DOHH2 (cell line): ENCODE results near the gene ADAMTS3.

ENCODE experiments used
- H3F3A ChIP-seq: fragments of 200-600 bp; sonication (generic), shearing (Covaris generic); 2 replicates; pipeline ENCODE4 v1.6.0; 2016; ENCODE audit warnings: antibody characterized with exemption, mild to moderate bottlenecking; ENCODE audit not compliant: control insufficient read depth, insufficient read depth
- H3K27ac ChIP-seq: fragments of 200-600 bp; sonication (generic); 2 replicates; pipeline ENCODE4 v1.5.1; 2014; ENCODE audit warnings: low read depth, mild to moderate bottlenecking, low read length, moderate library complexity
- H3K27me3 ChIP-seq: fragments of 200-600 bp; sonication (generic); 2 replicates; pipeline ENCODE4 v1.6.1; 2014; ENCODE audit warnings: mild to moderate bottlenecking, low read length, mixed read lengths; ENCODE audit not compliant: control insufficient read depth
- H3K36me3 ChIP-seq: fragments of 200-600 bp; sonication (generic); 2 replicates; pipeline ENCODE4 v1.6.1; 2014; ENCODE audit warnings: mild to moderate bottlenecking, low read length, moderate library complexity, mixed read lengths; ENCODE audit not compliant: control insufficient read depth
- H3K4me1 ChIP-seq: fragments of 200-600 bp; sonication (generic); 2 replicates; pipeline ENCODE4 v1.6.1; 2014; ENCODE audit warnings: mild to moderate bottlenecking, low read length, mixed read lengths; ENCODE audit not compliant: control insufficient read depth
- H3K4me2 ChIP-seq: fragments of 200-600 bp; sonication (generic); 2 replicates; pipeline ENCODE4 v1.6.0; 2014; ENCODE audit warnings: mild to moderate bottlenecking, low read length, moderate library complexity
- H3K4me3 ChIP-seq: fragments of 200-600 bp; sonication (generic); 2 replicates; pipeline ENCODE4 v1.5.1; 2014; ENCODE audit warnings: mild to moderate bottlenecking, low read length, mixed read lengths
- H3K79me2 ChIP-seq: fragments of 200-600 bp; sonication (generic); 2 replicates; pipeline ENCODE4 v1.6.1; 2014; ENCODE audit warnings: mild to moderate bottlenecking, low read length, mixed read lengths; ENCODE audit not compliant: control insufficient read depth
- H3K9me2 ChIP-seq: fragments of 200-600 bp; sonication (generic); replicated peaks from 2 replicates; pipeline ENCODE4 v1.6.1; 2014; ENCODE audit warnings: mild to moderate bottlenecking, low read length, mixed read lengths; ENCODE audit not compliant: control insufficient read depth
- H3K9me3 ChIP-seq: fragments of 200-600 bp; sonication (generic); 2 replicates; pipeline ENCODE4 v1.6.1; 2014; ENCODE audit warnings: antibody characterized with exemption, low read length, mixed read lengths; ENCODE audit not compliant: control insufficient read depth, insufficient read depth
- H4K20me1 ChIP-seq: fragments of 200-600 bp; sonication (generic); 2 replicates; pipeline ENCODE4 v1.6.0; 2014; ENCODE audit warnings: low read depth, mild to moderate bottlenecking, antibody characterized with exemption, low read length, moderate library complexity; ENCODE audit not compliant: control insufficient read depth, insufficient read depth
- EZH2phosphoT487 ChIP-seq: fragments of 200-600 bp; sonication (generic); IDR thresholded peaks from 2 replicates; pipeline ENCODE4 v1.6.1; 2017; ENCODE audit warnings: borderline replicate concordance, mild to moderate bottlenecking, antibody characterized with exemption, low read length, moderate library complexity, mixed read lengths
- TF ChIP-seq, protein P1 (sequence below): fragments of 200-600 bp; sonication (generic); IDR thresholded peaks from one replicate; pipeline ENCODE4 v1.5.1; 2014; ENCODE audit warnings: antibody characterized with exemption, mild to moderate bottlenecking, low read depth, low read length; ENCODE audit not compliant: poor library complexity, severe bottlenecking

The ADAMTS3 gene

DNA sequence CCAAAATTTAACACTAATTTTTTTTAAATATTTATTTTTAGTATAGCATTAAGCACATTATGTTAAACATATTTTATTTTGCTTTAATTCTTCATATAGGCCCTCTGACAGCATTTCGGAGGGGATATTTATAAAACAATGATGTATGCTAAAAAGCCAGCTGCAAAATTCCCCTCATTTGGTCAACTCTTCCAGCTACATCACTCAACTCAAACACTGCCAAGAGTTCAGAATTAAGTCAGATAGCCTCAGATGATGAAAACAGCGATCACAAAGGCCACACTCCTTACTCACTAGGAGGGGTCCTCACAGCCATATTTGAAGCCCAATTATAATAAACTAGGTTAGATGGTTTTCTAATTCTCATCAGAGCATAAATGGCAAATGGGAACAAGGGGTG, 146.6 kb downstream of the ADAMTS3 start:
- Histone ChIP-seq H3K27me3 (no peaks in the 10 kb centered on the region), H3K9me2 (no peaks in the 10 kb centered on the region), H3F3A (no peaks in the 10 kb centered on the region), H4K20me1 (no peaks in the 10 kb centered on the region), H3K79me2 (no peaks in the 10 kb centered on the region), H3K27ac (no peak overlapping the region), H3K4me3 (no peak overlapping the region), H3K9me3 (no peaks in the 10 kb centered on the region), H3K36me3 (no peaks in the 10 kb centered on the region), H3K4me1 (no peaks in the 10 kb centered on the region), H3K4me2 (no peak overlapping the region)
- TF ChIP-seq, protein P1, sequence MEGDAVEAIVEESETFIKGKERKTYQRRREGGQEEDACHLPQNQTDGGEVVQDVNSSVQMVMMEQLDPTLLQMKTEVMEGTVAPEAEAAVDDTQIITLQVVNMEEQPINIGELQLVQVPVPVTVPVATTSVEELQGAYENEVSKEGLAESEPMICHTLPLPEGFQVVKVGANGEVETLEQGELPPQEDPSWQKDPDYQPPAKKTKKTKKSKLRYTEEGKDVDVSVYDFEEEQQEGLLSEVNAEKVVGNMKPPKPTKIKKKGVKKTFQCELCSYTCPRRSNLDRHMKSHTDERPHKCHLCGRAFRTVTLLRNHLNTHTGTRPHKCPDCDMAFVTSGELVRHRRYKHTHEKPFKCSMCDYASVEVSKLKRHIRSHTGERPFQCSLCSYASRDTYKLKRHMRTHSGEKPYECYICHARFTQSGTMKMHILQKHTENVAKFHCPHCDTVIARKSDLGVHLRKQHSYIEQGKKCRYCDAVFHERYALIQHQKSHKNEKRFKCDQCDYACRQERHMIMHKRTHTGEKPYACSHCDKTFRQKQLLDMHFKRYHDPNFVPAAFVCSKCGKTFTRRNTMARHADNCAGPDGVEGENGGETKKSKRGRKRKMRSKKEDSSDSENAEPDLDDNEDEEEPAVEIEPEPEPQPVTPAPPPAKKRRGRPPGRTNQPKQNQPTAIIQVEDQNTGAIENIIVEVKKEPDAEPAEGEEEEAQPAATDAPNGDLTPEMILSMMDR: no peak
- TF ChIP-seq EZH2phosphoT487: no peak

DNA sequence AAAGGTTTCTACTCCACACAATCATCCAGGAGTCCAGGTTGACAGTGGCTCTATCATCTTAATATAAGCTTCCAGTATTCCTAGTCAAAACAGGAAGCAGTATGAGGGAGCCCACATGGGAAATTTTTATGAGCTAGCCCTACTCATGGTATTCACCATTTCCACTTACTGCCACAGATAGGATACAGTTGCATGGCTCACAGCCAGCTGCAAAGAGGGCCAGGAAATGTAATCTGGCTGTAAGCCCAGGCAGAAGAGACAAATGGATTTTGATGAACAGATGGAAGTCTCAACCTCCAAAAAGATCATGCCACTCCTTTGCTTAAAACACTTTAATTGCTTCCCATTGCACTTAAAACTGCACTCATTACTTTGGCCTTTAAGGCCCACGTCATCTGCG, 150.6 kb downstream of the ADAMTS3 start:
- Histone ChIP-seq H3K4me3 (no peak overlapping the region), H3K4me1 (no peaks in the 10 kb centered on the region), H3K36me3 (no peaks in the 10 kb centered on the region), H3K27ac (no peak overlapping the region), H3K9me2 (no peaks in the 10 kb centered on the region), H3K79me2 (no peaks in the 10 kb centered on the region), H3K27me3 (no peaks in the 10 kb centered on the region), H3K4me2 (no peak overlapping the region), H4K20me1 (no peaks in the 10 kb centered on the region), H3F3A (no peaks in the 10 kb centered on the region), H3K9me3 (no peaks in the 10 kb centered on the region)
- TF ChIP-seq, protein P1: no peak
- TF ChIP-seq EZH2phosphoT487: no peak

DNA sequence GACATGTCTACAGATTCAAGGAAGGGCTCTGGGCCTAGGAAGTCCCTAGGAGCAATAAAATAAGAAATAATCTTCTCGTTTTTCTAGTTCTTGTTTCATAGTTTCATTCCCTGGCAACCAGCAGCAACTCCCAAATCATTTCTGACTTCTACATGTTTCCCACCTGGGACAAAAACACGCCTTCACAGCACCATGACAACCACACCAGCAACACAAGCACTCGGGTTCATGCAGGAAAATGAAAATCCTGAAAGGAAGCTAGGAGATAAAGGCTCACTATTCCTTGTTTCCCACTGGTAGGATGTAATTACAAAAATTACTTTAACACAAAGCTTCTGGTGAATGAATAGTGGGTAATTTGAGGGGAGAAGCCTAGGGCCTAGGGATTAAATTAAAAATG, 158.9 kb downstream of the ADAMTS3 start:
- H3K79me2 ChIP-seq: no peaks in the 10 kb centered on the region
- H3F3A ChIP-seq: no peaks in the 10 kb centered on the region
- TF ChIP-seq, protein P1: no peak
- no peak for TF ChIP-seq EZH2phosphoT487
- no peaks in the 10 kb centered on the region for H3K9me2 ChIP-seq
- H3K27ac ChIP-seq: no peak overlapping the region
- no peaks in the 10 kb centered on the region for H3K36me3 ChIP-seq
- no peaks in the 10 kb centered on the region for H3K27me3 ChIP-seq
- H3K4me2 ChIP-seq: no peak overlapping the region
- no peaks in the 10 kb centered on the region for H4K20me1 ChIP-seq
- no peak overlapping the region for H3K4me3 ChIP-seq
- no peaks in the 10 kb centered on the region for H3K9me3 ChIP-seq
- H3K4me1 ChIP-seq: no peaks in the 10 kb centered on the region

DNA sequence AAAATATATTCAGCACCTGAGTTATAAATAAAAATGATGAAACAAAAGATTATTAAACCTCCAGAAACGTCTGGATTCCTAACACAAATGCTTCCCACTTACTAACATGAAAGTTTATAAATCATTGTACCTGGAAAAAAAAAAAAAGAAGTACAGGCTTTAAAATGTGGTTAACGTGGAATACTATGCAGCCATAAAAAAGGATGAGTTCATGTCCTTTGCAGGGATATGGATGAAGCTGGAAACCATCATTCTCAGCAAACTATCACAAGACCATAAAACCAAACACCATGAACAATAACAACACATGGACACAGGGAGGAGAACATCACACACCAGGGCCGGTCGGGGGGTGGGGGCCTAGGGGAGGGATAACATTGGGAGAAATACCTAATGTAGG, 160.5 kb downstream of the ADAMTS3 start:
- no peaks in the 10 kb centered on the region for H3F3A ChIP-seq
- H3K9me2 ChIP-seq: no peaks in the 10 kb centered on the region
- no peaks in the 10 kb centered on the region for H3K27me3 ChIP-seq
- H3K4me2 ChIP-seq: no peak overlapping the region
- no peaks in the 10 kb centered on the region for H3K9me3 ChIP-seq
- H3K4me1 ChIP-seq: no peaks in the 10 kb centered on the region
- H3K27ac ChIP-seq: no peak overlapping the region
- no peak overlapping the region for H3K4me3 ChIP-seq
- no peaks in the 10 kb centered on the region for H4K20me1 ChIP-seq
- H3K79me2 ChIP-seq: no peaks in the 10 kb centered on the region
- no peaks in the 10 kb centered on the region for H3K36me3 ChIP-seq
- TF ChIP-seq EZH2phosphoT487: no peak
- TF ChIP-seq, protein P1: no peak
